Cortex of kidney (tissue), 1 donor: ENCODE data around the gene MACO1.

ENCODE experiments used
- DNase-seq: peaks from one replicate; lab custom pipeline; 2025; lab: John Stamatoyannopoulos, UW

MACO1 gene

DNA sequence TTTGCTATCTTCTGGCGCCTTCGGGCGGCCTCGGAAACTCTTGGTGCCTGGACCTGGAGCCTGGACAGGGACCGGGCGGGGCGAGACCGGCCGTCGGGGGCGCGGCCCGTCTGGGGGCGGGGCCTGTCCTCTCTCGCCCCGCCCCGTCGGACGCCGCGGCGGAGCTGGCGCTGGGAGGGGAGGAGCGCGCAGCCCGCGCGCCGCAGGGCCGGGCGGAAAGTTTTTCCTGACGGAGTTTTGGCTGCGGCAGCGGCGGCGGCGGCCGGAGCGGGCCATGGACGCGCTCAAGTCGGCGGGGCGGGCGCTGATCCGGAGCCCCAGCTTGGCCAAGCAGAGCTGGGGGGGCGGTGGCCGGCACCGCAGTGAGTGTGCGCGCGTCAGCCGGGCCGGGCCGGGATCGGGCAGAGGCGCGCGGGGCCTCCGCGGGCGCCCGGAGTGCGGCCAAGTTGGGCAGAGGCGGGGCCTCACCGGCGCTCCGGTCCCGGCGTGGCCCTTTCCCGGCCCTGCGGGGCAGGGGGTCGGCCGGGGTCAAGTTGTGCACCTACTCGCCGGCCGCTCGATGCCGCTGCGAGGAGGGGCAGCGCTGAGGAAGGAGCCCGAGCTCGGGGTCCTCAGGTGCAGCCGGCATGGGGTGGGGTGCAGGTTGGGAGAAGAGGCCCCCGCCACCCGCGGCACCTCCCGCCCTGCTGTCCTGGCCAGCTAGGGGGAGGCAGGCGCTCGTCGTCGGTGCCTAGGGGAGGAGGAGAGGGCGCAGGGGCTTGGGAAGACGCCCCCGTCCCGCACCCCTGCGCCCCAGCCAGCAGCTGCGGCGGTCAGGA is 112.9 kb downstream of the MACO1 start, which contains the start of gene LDLRAP1:
LDLRAP1 (plus strand) TSS at position 182 of the 818 bp plus-strand sequence; CDS start at position 275, 93 bp downstream.
- no peak for DNase-seq

DNA sequence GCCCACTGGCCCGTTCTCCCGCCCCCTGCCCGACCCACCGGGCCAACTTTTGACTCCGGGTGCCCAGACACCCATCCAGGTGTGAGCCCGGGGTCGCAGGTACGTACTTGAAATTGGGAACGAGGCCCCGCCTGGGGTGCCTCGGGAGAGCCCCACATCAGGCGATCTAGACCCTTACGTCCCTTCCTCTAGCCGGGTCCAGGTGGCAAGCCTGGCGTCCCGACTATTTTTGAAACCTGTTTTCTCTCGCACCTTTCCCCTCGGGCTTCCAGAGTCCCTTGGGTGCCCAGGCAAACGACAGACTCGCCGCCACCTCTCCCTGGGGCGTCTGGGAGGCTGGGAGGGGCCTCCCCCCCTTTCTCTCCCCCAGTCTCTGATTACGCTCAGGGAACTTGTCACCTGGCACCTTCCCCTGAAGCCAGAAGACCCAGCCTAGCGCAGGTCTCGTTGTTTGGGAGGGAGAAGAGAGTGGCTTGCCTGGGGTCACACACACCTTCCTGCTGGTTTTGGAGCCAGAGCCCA is 113.6 kb downstream of the MACO1 start:
- DNase-seq, result no peak

- DNase-seq, result no peak
Measured at GRCh38 chr1:25544819-25545218, 114.1 kb downstream of the MACO1 start.

- no peak for DNase-seq
Measured at GRCh38 chr1:25545767-25546166, 115.1 kb downstream of the MACO1 start.

DNA sequence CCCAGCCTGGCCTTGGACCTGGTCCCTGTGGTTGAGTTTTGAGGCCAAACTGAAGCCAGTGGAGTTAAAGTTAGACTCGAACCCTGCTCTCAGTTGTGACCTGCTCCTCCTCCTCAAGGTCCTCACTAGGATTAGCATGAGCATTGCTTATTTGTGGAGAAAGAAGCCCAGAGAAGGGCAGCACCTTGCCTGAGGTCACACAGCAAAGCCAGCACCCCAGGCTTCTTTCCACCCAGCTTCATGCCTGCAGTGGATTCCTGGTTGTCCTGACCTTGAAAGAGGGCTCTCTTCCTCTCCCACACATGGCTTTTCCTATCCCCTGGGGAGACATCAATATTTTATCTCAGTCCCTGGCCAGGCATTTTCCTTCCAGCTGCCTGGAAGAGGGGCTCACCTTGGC is 115.5 kb downstream of the MACO1 start:
- no peak for DNase-seq

DNA sequence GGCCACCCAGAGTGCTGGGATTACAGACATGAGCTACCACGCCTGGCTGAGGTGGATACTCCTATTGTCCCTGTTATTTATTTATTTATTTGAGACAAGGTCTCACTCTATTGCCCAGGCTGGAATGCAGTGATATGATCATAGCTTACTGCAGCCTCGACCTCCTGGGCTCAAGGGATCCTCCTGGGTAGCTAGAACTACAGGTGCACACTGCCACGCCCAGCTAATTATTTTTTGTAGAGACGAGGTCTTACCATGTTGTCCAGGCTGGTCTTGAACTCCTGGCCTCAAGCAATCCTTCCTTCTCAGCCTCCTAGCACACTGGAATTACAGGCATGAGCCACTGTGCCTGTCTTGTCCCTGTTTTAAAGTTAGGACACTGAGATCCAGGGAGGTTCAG is 117.9 kb downstream of the MACO1 start:
- no peak for DNase-seq

DNA sequence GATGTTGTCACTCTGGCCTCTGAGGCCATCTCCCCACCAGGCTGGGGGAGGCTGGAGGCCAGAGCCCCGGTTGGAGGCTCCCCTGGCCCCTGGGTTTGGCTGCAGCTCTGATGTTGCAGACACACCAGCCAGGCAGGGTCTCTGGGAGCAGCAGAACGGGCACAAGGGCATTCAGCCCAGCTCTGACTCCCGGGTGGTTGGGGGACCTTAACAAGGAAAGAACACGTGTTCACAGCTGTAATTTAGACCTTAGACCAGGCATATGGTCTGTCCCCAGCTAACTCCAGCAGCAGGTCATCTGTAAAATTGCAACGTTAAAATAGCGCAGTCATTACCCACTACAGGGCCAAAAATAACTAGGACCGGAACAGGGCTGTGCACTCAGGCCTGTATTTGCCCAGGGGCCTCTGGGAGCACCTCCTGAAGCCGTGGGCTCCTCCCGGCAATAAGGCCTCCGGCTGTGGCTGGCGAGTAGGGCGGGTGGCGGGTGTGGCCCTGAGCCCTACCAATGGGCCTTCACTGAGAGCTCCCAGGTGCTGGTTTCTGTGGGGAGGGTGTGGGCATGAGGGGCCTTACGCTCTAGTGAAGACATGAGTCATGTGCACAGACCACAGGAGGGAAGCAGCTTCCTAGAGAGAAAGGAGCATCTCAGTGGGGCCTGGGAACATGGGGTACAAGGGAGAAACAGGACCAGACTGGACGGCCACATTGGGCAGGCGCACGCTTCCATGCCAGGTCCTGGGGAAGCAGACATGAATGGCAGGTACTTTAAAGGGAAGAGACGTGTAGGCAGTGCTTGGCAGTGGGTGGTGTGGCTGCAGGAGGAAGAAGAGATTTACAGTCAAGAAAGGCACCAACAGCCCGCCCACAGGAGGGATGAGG is 118.8 kb downstream of the MACO1 start:
- DNase-seq, result no peak
